GM23338 (cell line): Measurements from ENCODE around the gene CPSF4L. TPM values are rescaled to one million over a fixed set of nuclear protein-coding genes. Genes with fewer than 3 reads are reported as not detected.

Experiments used
- ATAC-seq: fragments of 200-7000 bp; cut with Tn5 transposase; 3 replicates; pipeline ENCODE4 v1.9.1; 2020
- DNase-seq: peaks from one replicate; pipeline ENCODE4 v3.0.0-alpha.2; 2015; ENCODE audit warnings: low spot score
- H2AFZ ChIP-seq: fragments of 200-600 bp; sonication (generic); 2 replicates; pipeline ENCODE4 v1.8.0; 2016; ENCODE audit warnings: antibody characterized with exemption, mild to moderate bottlenecking, moderate library complexity
- H3F3A ChIP-seq: fragments of 200-600 bp; sonication (generic); replicated peaks from 2 replicates; pipeline ENCODE4 v1.8.0; 2017; ENCODE audit warnings: antibody characterized with exemption, mixed run types, low read depth
- H3K27ac ChIP-seq: fragments of 200-600 bp; sonication (generic); 2 replicates; pipeline ENCODE4 v1.6.1; 2016; ENCODE audit warnings: low read depth
- H3K27me3 ChIP-seq: fragments of 200-600 bp; sonication (generic); 2 replicates; pipeline ENCODE4 v1.8.0; 2016; ENCODE audit warnings: mild to moderate bottlenecking, mixed run types, moderate library complexity; ENCODE audit not compliant: insufficient read depth
- H3K36me3 ChIP-seq: fragments of 200-600 bp; sonication (generic); 2 replicates; pipeline ENCODE4 v1.8.0; 2016; ENCODE audit warnings: mild to moderate bottlenecking; ENCODE audit not compliant: insufficient read depth
- H3K4me1 ChIP-seq: fragments of 200-600 bp; sonication (generic); 2 replicates; pipeline ENCODE4 v1.8.0; 2016; ENCODE audit warnings: mild to moderate bottlenecking, moderate library complexity; ENCODE audit not compliant: insufficient read depth
- H3K4me2 ChIP-seq: fragments of 200-600 bp; sonication (generic); 2 replicates; pipeline ENCODE4 v1.7.1; 2017; ENCODE audit warnings: mixed run types
- H3K4me3 ChIP-seq: fragments of 200-600 bp; sonication (generic); 2 replicates; pipeline ENCODE4 v1.6.1; 2016; ENCODE audit warnings: mixed run types
- H3K79me2 ChIP-seq: fragments of 200-600 bp; sonication (generic); replicated peaks from 2 replicates; pipeline ENCODE4 v1.8.0; 2017; ENCODE audit warnings: mild to moderate bottlenecking; ENCODE audit not compliant: insufficient read depth
- H3K9me2 ChIP-seq: fragments of 200-600 bp; sonication (generic); 2 replicates; pipeline ENCODE4 v1.8.0; 2017; ENCODE audit not compliant: insufficient read depth
- H4K20me1 ChIP-seq: fragments of 200-600 bp; sonication (generic); replicated peaks from 2 replicates; pipeline ENCODE4 v1.8.0; 2017; ENCODE audit warnings: mild to moderate bottlenecking; ENCODE audit not compliant: insufficient read depth
- H3K27ac Mint-ChIP-seq: 2 replicates; pipeline ENCODE4 v1.8.0; 2020; ENCODE audit warnings: inconsistent platforms, mild to moderate bottlenecking, moderate library complexity, mixed read lengths
- H3K27me3 Mint-ChIP-seq: 3 replicates; pipeline ENCODE4 v1.8.0; 2022; ENCODE audit warnings: low read depth, mild to moderate bottlenecking, moderate library complexity, mixed read lengths, inconsistent platforms; ENCODE audit not compliant: insufficient read depth, poor library complexity
- H3K36me3 Mint-ChIP-seq: 3 replicates; pipeline ENCODE4 v1.8.0; 2021; ENCODE audit warnings: low read depth, mild to moderate bottlenecking, inconsistent platforms, moderate library complexity, mixed read lengths
- H3K4me1 Mint-ChIP-seq: 3 replicates; pipeline ENCODE4 v1.8.0; 2020; ENCODE audit warnings: mild to moderate bottlenecking, inconsistent platforms, mixed read lengths
- H3K4me3 Mint-ChIP-seq: 3 replicates; pipeline ENCODE4 v1.8.0; 2021; ENCODE audit warnings: moderate library complexity, mild to moderate bottlenecking, inconsistent platforms, mixed read lengths
- H3K9me3 Mint-ChIP-seq: 3 replicates; pipeline ENCODE4 v1.8.0; 2020; ENCODE audit warnings: moderate library complexity, mild to moderate bottlenecking, inconsistent platforms, mixed read lengths
- CREB1 ChIP-seq: fragments of 250-450 bp; sonication (Bioruptor Pico); IDR thresholded peaks from 2 replicates; pipeline ENCODE4 v1.5.0; 2020; ENCODE audit warnings: low read depth, mild to moderate bottlenecking, moderate library complexity
- CTCF ChIP-seq, 2 experiments: fragments of 200-600 bp in 1 of 2; sonication (generic) in 1 of 2; conservative IDR thresholded peaks; 2 replicates each; pipeline versions ENCODE4 v1.5.1 to v1.6.1; 2016 to 2017; ENCODE audit warnings: antibody characterized with exemption in 2 of 2, low read depth in 2 of 2, mild to moderate bottlenecking in 2 of 2, moderate library complexity in 1 of 2
- ETS1 ChIP-seq: IDR thresholded peaks from 2 replicates; pipeline ENCODE4 v1.6.1; 2016; ENCODE audit warnings: antibody characterized with exemption
- EZH2 ChIP-seq: fragments of 200-600 bp; sonication (generic); IDR thresholded peaks from one replicate; pipeline ENCODE4 v1.8.0; 2017; ENCODE audit warnings: antibody characterized with exemption, mild to moderate bottlenecking, low read depth; ENCODE audit not compliant: unreplicated experiment
- EZH2phosphoT487 ChIP-seq: fragments of 200-600 bp; sonication (generic); IDR thresholded peaks from one replicate; pipeline ENCODE4 v1.8.1; 2018; ENCODE audit warnings: antibody characterized with exemption; ENCODE audit not compliant: unreplicated experiment
- NANOG ChIP-seq: IDR thresholded peaks from 2 replicates; pipeline ENCODE4 v1.6.1; 2016; ENCODE audit warnings: antibody characterized with exemption, borderline replicate concordance
- POLR2AphosphoS5 ChIP-seq: IDR thresholded peaks from 2 replicates; pipeline ENCODE4 v1.6.1; 2016; ENCODE audit warnings: antibody characterized with exemption, low read depth
- REST ChIP-seq: IDR thresholded peaks from one replicate; pipeline ENCODE4 v1.6.1; 2018; ENCODE audit warnings: antibody characterized with exemption; ENCODE audit not compliant: unreplicated experiment
- STAT1 ChIP-seq: IDR thresholded peaks from one replicate; pipeline ENCODE4 v1.6.1; 2016; ENCODE audit warnings: antibody characterized with exemption; ENCODE audit not compliant: unreplicated experiment
- ZNF114 ChIP-seq: fragments of 250-450 bp; sonication (Bioruptor Pico); IDR thresholded peaks from 2 replicates; pipeline ENCODE4 v1.5.0; 2020; ENCODE audit warnings: mild to moderate bottlenecking, moderate library complexity
- ZNF331 ChIP-seq: fragments of 250-450 bp; sonication (Bioruptor Pico); IDR thresholded peaks from 2 replicates; pipeline ENCODE4 v1.5.0; 2020; ENCODE audit warnings: low read depth, mild to moderate bottlenecking, moderate library complexity
- ZNF462 ChIP-seq: fragments of 250-450 bp; sonication (Bioruptor Pico); IDR thresholded peaks from 2 replicates; pipeline ENCODE4 v1.5.0; 2020; ENCODE audit warnings: mild to moderate bottlenecking, moderate library complexity
- polyA plus RNA-seq: library from polyadenylated mRNA; unstranded; fragments of >200 nt; fragmentation: Nextera tagmentation; extraction: Ambion mirVana; gene quantifications from 2 replicates; pipeline ENCODE4 v1.2.1, GENCODE V29; 2016
- total RNA-seq: library from RNA; depleted of rRNA; stranded (reverse); fragments of >200 nt; shearing (Covaris generic); gene quantifications from 2 replicates; pipeline ENCODE4 v1.2.3, GENCODE V29; 2014

CPSF4L gene
- total and polyA plus RNA-seq, 2 experiments from 2014 or later, result not detected

GRCh38 chr17:73198930-73199260, 62.8 kb downstream of the CPSF4L start:
- no peaks in the 10 kb centered on the region; the same call in 1 of the 2 replicates for H3K79me2 ChIP-seq

More at GRCh38 chr17:73198930-73199260, 62.8 kb downstream of the CPSF4L start:
- H4K20me1 ChIP-seq, result peaks cover 17% of the 10 kb centered on the region
- no peak for TF ChIP-seq ZNF331 (CRISPR knock-in tag)
- no peak for TF ChIP-seq CTCF (conservative IDR thresholded peaks at IDR 0.05; ENCODE audit: low read depth in 2 of 2)
- no peak for TF ChIP-seq EZH2phosphoT487
- TF ChIP-seq ZNF114 (CRISPR knock-in tag), result no peak
- TF ChIP-seq NANOG, result no peak
- TF ChIP-seq CREB1, result no peak
- no peak; the same call in 1 of the 2 replicates for TF ChIP-seq POLR2AphosphoS5
- TF ChIP-seq ETS1, result no peak
- TF ChIP-seq REST, result no peak
- TF ChIP-seq STAT1, result no peak
- TF ChIP-seq EZH2, result no peak
- TF ChIP-seq ZNF462, result no peak
- H3K4me1 ChIP-seq, result peaks cover under 1% of the 10 kb centered on the region; the same call in 1 of the 2 replicates
- DNase-seq (no peak), ATAC-seq (no peak)
- Mint-ChIP-seq H3K4me3 (no peak overlapping the region), H3K9me3 (no peaks in the 10 kb centered on the region; the same call in 2 of the 3 replicates), H3K27ac (no peak overlapping the region), H3K36me3 (peaks cover 74% of the 10 kb centered on the region), H3K27me3 (peaks cover 15% of the 10 kb centered on the region), H3K4me1 (peaks cover 8% of the 10 kb centered on the region)
- no peak overlapping the region for H3K4me2 ChIP-seq
- no peak overlapping the region for H2AFZ ChIP-seq
- H3K36me3 ChIP-seq, result peaks cover 53% of the 10 kb centered on the region
- no peak overlapping the region for H3K4me3 ChIP-seq
- H3K27me3 ChIP-seq, result no peaks in the 10 kb centered on the region
- 0 out of 2 replicates have a peak, but pooled peaks cover 2% of the 10 kb centered on the region for H3F3A ChIP-seq
- H3K27ac ChIP-seq, result no peak overlapping the region
- no peaks in the 10 kb centered on the region for H3K9me2 ChIP-seq
